Stimulated activated CD4-positive, alpha-beta T cell treated with anti-CD3 and anti-CD28 coated beads, Interleukin-12 subunit alpha, Interleukin-12 subunit beta, amount 100 ng/mL, for 4 hours (primary cell): Measurements from ENCODE around the gene TIE1.

Source experiments
- DNase-seq: peaks from one replicate; pipeline ENCODE4 v3.0.0-alpha.2; 2020

Gene TIE1

GRCh38 chr1:43312663-43313515 lies 12.1 kb downstream of the TIE1 start:
- no peak for DNase-seq

DNA sequence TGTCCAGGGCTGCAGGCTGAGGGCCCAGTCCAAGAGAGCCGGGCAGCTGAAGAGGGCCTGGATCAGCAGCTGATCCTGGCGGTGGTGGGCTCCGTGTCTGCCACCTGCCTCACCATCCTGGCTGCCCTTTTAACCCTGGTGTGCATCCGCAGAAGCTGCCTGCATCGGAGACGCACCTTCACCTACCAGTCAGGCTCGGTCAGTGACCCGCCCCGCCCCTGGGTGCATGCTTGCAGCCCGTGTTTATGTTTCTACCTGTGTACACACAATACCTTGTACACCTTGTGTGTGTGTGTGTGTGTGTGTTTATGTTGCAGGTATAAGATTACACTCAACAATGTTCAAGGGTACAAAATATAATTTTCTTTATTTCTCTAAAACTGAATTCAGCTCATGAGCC lies 13.0 kb downstream of the TIE1 start:
- no peak for DNase-seq

GRCh38 chr1:43314233-43314632 lies 13.5 kb downstream of the TIE1 start:
- DNase-seq, result no peak

- no peak for DNase-seq
Measured at GRCh38 chr1:43315481-43315880, 14.7 kb downstream of the TIE1 start.

DNA sequence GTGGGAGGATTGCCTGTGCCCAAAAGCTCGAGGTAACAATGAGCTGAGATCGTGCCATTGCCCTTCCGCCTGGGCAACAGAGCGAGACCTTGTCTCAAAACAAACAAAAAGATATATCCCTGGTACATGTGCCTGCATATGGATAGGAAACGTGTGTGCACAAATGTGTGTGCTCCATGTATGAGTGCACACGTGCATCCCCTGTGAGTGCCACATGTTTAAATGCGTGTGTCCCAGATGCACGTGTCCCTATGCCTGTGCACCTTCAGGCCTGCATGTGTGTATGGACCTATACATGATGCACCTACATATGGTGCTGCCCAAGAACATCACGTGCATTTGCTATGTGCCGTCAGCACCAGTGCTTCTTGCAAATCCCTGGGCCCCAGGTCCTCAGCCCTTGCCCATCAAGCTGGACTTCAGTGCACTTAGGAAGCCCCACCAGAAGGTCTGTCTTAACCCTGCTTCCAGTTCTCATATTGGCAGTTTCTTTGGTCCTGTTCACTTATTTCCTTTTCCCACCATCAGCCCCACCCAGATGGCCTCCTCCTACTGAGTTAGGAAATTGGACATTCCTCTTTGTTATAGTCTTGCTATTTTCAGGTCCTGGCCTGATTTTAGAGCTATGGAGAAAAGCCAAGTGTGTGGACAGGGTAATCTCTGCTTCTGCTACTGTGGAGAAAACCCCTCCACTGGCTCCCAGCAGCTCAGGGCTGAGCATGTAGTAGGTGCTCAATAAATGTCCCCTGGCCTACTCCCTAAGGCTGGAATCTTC lies 15.4 kb downstream of the TIE1 start:
- DNase-seq, result no peak

GRCh38 chr1:43316738-43317520 lies 16.1 kb downstream of the TIE1 start:
- DNase-seq, result no peak

- no peak for DNase-seq
Measured at GRCh38 chr1:43317817-43318471, 17.2 kb downstream of the TIE1 start.

- no peak for DNase-seq
Measured at GRCh38 chr1:43318831-43319230, 18.0 kb downstream of the TIE1 start.

GRCh38 chr1:43319288-43319687 lies 18.5 kb downstream of the TIE1 start:
- DNase-seq, result no peak

DNA sequence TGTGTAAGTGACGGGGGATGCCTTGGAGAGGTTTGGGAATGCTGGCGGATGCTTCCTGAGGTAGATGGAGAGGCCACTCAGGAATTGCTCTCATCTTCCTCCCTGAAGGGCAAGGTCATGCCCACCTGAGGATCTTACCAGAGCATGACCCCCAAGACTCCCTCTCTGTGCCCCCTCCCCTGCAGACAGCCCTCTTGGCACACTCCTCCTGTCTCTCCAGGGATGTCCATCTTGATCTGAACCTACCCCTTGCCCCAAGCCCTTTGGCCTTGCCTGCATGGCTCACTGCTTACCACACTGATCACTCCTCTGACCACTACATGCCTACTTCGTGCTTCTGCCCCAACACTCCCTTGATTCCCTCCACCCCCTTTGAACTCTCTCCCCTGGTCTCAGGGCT lies 19.0 kb downstream of the TIE1 start:
- no peak for DNase-seq

- DNase-seq, result no peak
Measured at GRCh38 chr1:43321331-43321891, 20.6 kb downstream of the TIE1 start.

DNA sequence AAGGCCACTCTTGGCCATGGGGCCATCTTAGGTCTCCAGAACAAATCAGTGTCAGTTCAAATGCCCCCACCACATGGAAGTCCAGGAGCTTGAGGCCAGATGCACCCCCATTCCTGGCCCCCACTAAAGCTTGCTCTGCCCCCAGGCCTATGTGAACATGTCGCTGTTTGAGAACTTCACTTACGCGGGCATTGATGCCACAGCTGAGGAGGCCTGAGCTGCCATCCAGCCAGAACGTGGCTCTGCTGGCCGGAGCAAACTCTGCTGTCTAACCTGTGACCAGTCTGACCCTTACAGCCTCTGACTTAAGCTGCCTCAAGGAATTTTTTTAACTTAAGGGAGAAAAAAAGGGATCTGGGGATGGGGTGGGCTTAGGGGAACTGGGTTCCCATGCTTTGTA lies 21.7 kb downstream of the TIE1 start:
- no peak for DNase-seq

- DNase-seq, result no peak
Measured at GRCh38 chr1:43324810-43325209, 24.0 kb downstream of the TIE1 start.

DNA sequence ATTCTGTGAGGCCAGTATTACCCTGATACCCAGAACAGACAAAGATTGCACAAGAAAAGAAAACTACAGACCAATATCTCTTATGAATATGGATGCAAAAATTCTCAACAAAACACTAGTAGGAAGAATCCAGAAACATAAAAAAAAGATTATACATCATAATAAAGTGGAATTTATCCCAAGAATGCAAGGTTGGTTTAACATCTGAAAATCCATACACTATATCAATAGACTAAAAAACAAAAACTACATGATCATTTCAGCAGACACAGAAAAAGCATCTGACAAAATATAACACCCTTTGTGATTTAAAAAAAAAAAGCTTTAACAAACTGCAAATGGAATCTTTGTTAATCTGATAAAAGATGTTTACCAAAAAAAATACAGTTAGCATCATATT lies 24.6 kb downstream of the TIE1 start:
- DNase-seq, result no peak

DNA sequence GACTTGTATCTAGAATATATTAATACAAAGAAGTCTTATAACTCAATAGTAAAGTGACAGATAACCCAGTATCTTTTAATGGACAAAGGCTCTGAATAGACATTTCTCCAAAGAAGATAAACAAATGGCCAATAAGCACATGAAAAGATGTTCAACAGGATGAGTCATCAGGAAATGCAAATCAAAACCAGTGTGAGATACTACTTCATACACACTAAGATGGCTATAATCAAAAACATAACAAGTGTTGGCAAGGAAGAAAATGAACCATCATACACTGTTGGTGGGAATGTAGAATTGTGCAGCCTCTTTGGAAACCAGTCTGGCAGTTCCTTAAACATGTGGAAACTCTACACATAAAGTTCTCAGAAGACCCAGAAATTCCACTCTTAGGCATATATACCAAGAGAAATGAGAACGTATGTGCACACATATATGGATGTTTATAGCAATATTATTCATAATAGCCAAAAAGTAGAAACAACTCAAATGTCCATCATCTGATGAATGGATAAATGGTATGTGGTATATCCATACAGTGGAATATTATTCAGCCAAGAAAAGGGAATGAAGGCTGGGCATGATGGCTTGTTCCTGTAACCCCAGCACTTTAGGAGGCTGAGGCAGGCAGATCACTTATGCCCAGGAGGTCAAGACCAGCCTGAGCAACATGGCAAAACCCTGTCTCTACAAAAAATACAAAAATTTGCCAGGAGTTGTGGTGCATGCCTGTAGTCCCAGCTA lies 26.9 kb downstream of the TIE1 start:
- no peak for DNase-seq

- peak; percentile 51 for DNase-seq
Measured at GRCh38 chr1:43329995-43330751, 29.4 kb downstream of the TIE1 start.

GRCh38 chr1:43331688-43332087 lies 30.9 kb downstream of the TIE1 start:
- DNase-seq, result no peak

DNA sequence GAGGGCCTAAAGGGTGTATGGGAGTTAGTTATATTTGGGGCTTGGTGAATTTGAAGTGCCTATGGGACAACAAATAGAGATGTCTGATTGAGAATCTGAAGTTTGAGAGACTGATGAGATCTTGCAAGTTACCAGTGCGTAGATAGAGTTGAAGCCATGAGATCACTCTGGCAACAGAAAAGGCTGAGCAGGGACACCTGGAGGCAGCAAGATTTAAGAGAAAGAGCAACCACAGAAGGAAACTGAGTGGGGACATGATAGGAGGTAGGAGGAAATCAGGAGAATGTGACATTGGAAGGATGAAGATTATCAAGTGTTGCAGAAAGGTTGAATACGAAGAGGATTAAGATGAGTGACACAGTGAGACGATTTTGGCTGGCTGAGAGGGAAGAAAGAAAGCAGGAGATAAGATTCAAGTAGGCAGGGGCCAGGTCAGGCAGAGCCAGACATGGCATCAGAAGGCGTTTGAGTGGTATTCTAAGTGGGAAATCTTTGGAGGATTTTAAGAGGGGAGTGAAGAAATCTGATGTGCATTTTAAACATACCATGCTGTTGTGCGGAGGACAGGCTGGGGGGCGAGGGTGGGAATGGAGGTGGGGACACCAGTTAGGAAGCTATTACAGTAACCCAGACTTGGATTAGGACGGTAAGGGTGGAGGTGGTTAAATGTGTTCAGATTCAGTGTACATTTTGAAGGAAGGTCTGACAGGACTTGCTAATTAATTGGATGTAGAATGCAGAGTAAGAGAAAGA lies 33.8 kb downstream of the TIE1 start:
- no peak for DNase-seq

DNA sequence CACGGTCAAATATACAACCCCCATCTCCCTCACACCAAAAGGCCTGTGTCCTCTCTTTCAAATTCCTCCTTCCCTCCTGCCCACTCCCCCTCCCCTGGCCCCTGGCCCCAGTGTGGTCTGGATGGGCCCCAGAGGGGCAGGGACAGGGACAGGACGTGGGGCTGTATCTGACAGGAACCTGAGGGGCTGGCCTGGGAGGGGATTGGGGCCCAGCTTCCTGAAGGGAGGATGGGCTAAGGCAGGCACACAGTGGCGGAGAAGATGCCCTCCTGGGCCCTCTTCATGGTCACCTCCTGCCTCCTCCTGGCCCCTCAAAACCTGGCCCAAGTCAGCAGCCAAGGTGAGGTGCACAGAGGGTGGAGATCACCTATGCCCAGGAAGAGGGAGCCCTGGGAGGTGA lies 36.8 kb downstream of the TIE1 start, which contains the start of gene MPL:
Gene MPL (plus strand): TSS at position 231 of the 400 bp plus-strand sequence. CDS start 31 bp downstream, at position 262.
- DNase-seq, result no peak

- no peak for DNase-seq
Measured at GRCh38 chr1:43338001-43338400, 37.2 kb downstream of the TIE1 start.
